Cerebellar nuclear complex (tissue), 1 donor: ENCODE data around the gene SLC37A1.
"Not testable (repeated sequence)": the region's sequence is repeated elsewhere in the genome, so short reads cannot be mapped to it uniquely, and the experiment has no call there.

Experiments
- DNase-seq, 2 experiments: peaks; one replicate each; lab custom pipeline; 2025; lab: John Stamatoyannopoulos, UW

SLC37A1 gene

GRCh38 chr21:42513151-42513984 is at the start of gene SLC37A1:
TSS of gene SLC37A1 (plus strand) at chr21:42513852. CDS start at chr21:42518455, 4,603 bp downstream.
- DNase-seq = no peak

- no peak for DNase-seq
Measured at GRCh38 chr21:42463861-42464515, 49.7 kb upstream of the SLC37A1 start.

GRCh38 chr21:42465008-42465802 is 48.4 kb upstream of the SLC37A1 start:
- no peak for DNase-seq

DNA sequence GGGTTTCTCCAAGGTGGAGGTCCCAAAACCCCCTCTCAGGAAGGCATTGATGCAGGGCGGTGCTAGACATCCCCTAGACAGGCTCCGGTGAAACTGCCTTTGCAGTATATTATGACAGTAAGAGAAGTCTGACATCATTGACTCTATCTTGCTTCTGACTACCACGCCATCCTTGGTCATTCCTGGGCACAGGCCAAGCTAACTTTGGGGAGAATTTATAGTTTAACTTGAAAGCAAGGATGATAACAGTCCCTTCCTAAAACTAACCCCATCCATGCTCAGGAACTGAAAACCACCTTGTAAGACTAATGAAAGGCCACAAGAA is 47.9 kb upstream of the SLC37A1 start:
- no peak for DNase-seq

GRCh38 chr21:42466700-42467099 is 47.0 kb upstream of the SLC37A1 start:
- DNase-seq = no peak

DNA sequence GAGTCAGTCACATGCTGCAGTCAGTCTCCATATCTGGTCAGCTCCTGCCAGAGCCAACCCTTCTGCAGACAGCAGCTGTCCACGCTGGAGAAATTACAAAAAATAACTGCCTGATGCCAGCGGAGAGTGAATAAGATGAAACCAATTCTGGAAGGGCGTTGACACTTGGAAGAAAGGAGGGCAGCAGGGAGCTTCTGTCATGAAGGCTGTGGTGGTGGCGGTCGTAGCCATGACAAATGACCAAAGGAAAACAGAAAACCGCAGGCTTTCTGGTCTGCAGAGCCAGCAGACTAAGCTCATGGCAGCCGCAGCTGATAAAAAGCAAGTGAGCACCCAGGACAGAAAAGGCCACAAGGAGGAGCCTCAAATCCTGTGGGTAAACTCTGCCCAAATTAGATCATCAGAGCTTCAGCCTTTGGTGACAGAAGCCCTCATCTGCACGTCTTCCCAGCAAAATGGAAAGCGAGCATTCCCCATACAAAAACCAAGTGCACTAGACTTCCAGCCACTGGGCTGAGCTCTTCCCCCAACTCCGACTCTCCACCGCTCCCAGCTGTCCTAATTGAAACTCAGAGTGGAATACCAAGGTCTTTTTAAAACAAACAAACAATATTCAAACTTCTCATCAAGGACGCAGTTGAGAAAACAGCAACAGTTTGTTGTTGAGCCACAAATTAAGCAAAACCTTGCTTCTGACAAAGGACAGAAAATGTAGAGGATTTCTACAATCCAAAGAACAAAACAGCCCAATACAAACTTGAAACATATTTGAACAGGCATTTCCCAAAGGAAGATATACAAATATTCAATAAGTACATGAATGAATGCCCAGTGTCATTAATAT is 46.3 kb upstream of the SLC37A1 start:
- DNase-seq = no peak

DNA sequence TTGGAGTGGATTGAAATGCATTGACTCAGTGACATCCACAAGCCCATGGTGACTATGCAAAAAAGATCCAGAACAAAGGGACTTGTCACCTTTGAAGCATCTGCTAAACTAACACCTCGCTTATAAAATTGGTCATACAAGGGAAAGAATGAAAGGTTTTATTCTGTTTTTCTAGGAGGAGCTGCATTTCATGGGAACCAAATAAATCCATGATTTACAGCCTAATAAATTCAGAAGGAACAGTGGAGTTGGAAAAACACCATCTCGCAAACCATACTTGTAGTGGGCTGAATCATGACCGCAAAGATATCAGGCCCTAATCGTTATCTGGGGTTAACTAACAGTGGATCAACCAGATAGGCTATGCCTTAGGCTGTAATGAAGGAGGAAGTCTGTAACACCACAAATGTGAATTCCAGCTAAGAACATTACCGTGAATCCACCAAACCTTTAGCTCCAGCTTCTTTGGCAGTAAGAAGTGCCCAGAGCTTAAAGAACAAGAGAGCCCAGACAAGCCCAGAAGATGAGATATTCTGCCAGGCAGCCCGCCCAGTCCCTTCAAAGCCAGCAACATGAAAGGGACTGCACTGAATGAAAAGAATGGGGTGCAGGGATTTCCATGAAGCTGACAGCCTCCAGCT is 45.0 kb upstream of the SLC37A1 start:
- no peak for DNase-seq

DNA sequence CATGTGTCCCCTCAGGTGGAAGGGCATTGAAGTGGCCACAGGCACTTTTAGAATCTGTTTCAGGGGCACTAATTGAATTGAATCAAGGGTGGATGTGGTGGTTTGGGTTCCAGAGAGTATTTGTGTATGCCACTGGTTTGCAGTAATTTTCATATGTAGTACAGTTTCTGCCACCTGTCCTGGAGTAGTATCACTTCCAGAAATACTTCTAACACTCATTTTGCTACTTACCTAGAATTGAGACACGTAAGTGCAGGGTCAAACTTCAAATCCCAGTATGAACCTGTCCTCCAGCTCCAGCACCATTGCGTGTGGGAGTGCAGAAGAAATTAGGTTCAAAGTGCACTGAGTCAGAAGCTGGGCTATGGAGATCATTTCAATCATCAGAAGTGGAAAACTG is 44.4 kb upstream of the SLC37A1 start:
- no peak for DNase-seq

- not testable (repeated sequence) for DNase-seq
Measured at GRCh38 chr21:42469726-42470125, 43.9 kb upstream of the SLC37A1 start.

GRCh38 chr21:42471206-42471605 is 42.4 kb upstream of the SLC37A1 start:
- no peak for DNase-seq

- no peak for DNase-seq
Measured at GRCh38 chr21:42471716-42472330, 41.8 kb upstream of the SLC37A1 start.

DNA sequence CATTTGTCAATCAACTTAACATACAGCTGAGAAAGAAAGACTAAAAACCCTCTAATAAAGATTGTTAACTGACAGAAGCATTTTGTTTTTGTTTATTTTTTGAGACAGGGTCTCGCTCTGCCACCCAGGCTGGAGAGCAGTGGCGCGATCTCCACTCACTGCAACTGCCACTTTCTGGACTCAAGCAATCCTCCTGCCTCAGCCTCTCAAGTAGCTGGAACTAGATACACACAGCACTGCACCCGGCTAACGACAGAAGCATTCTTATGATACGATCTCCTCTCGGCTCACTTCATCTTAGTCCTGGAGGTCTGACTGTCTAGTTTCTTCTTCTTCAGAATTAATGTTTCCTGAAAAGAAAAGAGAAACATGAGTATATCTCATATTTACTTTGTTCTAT is 41.1 kb upstream of the SLC37A1 start:
- DNase-seq = no peak

DNA sequence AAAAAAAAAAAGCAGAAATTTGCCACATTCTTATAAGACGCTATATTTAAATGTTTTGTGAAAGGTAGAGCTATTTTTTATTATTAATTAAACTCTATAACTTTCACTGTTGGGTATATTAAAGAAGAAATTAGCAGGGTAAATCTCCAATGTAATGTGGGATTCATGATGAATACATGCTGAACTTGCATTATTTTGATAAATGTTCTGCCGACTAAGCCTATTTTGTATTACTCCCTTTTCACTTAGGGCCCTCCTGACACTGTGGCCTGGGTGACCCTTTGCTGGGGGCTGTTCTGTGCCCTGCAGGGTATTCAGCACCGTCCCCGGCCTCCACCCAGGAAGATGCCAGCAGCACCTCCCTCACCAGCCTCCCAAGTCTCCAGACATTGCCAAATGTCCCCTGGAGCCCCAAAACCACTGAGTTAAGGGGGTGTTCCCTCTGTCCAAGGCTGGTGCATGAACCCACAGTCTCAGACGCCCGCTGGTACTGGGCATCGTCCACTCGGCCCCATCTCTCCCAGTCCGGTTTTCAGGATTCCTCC is 40.1 kb upstream of the SLC37A1 start:
- no peak for DNase-seq

GRCh38 chr21:42474043-42474831 is 39.4 kb upstream of the SLC37A1 start:
- DNase-seq = no peak

DNA sequence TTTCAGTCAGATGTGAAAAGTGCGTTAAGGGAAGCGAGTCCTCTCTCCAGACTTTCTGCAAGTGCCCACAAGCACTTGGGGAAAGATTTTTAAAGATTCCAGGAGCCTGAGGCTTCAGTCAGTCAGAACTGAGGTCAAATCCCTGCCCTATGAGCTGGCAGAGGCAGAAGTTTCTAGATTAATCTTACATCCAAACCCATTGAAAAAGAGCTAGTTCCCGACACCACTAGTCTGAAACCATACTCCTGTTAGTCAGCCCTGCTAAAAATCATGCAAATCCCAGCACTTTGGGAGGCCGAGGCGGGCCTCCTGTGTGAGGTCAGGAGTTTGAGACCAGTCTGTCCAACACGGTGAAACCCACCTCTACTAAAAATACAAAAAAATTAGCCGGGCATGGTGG is 38.6 kb upstream of the SLC37A1 start:
- DNase-seq = no peak

GRCh38 chr21:42475526-42476387 is 37.9 kb upstream of the SLC37A1 start:
- no peak for DNase-seq

DNA sequence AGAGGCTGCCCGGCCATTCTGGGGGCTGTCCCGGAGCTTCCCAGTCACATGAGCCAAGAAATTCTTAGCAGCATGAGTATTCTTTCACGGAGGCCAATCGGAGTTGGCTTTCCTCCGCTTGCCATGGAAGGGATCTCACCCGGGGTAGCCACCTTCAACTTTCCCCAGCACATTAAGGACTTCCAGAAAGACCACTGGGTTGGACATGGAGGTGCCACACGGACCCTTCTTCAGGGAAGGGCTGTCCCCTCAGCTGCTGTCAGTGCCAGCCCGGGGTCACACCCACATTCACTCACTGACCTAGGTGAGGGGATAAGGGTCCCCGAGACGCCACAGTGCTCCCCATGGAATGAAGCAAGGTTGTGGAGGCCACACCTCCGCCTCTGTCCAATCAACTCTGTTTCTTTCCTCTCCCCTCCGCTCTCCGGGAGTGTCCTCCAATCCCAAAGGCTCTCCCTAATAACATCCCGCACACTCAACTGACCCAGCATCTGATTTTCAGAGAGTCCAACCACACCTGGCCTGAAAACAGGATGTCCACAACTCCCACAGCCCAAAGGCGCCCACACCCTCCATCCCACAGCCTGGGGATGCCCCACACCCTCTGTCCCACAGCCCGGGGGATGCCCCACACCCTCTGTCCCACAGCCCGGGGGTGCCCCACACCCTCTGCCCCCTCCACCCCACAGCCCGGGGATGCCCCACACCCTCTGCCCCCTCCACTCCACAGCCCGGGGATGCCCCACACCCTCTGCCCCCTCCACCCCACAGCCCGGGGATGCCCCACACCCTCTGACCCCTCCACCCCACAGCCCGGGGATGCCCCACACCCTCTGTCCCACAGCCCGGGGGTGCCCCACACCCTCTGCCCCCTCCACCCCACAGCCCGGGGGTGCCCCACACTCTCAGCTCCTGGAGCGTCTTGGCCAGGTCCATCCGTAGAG is 37.0 kb upstream of the SLC37A1 start:
- no peak for DNase-seq

DNA sequence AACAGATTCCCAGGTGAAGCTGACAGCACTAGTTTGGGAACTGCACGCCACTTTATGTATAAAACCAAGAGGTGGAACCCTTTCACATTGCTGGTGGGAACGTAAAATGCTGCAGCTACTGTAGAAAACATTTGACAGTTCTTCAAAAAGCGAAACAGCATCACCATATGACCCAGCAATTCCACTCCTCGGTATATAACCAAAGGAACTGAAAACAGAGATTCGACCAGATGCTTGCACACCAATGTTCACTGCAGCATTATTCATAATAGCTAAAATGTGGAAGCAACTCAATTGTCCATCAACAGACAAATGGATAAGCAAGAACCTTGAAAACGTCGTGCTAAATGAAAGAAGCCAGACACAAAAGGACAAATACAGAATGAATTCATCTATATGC is 35.1 kb upstream of the SLC37A1 start:
- no peak for DNase-seq
